Lung microvascular endothelial cell (primary cell): ENCODE measurements around the gene MLC1. TPM values are rescaled to one million over a fixed set of nuclear protein-coding genes. Genes with fewer than 3 reads are reported as not detected.
A peak's percentile ranks its signal among the peaks of the same experiment; 100 is the strongest.

Experiments
- DNase-seq, 2 donors: peaks; one replicate each; pipeline versions ENCODE4 v3.0.0 to v3.0.0-alpha.2; 2010; ENCODE audit warnings: low read depth in 2 of 2
- total RNA-seq: library from RNA; depleted of rRNA; stranded (reverse); fragments of >200 nt; gene quantifications from 2 replicates; pipeline ENCODE4 v1.2.1, GENCODE V29; 2014

Gene MLC1
- total RNA-seq, 1 donor from 2014 or later = not detected

- no peak for DNase-seq
Measured at GRCh38 chr22:50078246-50078645, 7.0 kb downstream of the MLC1 start.

- DNase-seq = no peak
Measured at GRCh38 chr22:50076646-50077535, 8.3 kb downstream of the MLC1 start.

GRCh38 chr22:50074551-50075530, 10.4 kb downstream of the MLC1 start:
- DNase-seq = peak in 1 of 2 donors; percentile 21

- no peak for DNase-seq
Measured at GRCh38 chr22:50074056-50074455, 11.2 kb downstream of the MLC1 start.

GRCh38 chr22:50072714-50073538, 12.3 kb downstream of the MLC1 start:
- DNase-seq = no peak

- no peak for DNase-seq
Measured at GRCh38 chr22:50072167-50072555, 13.1 kb downstream of the MLC1 start.

- no peak for DNase-seq
Measured at GRCh38 chr22:50071432-50072166, 13.6 kb downstream of the MLC1 start.

GRCh38 chr22:50070366-50070765, 14.9 kb downstream of the MLC1 start:
- no peak for DNase-seq

- DNase-seq = no peak
Measured at GRCh38 chr22:50068096-50068495, 17.1 kb downstream of the MLC1 start.

- DNase-seq = no peak
Measured at GRCh38 chr22:50067244-50067643, 18.0 kb downstream of the MLC1 start.

GRCh38 chr22:50064453-50064852, 20.8 kb downstream of the MLC1 start:
- DNase-seq = no peak

- no peak for DNase-seq
Measured at GRCh38 chr22:50063589-50064393, 21.4 kb downstream of the MLC1 start.

- no peak for DNase-seq
Measured at GRCh38 chr22:50062509-50063135, 22.6 kb downstream of the MLC1 start.

GRCh38 chr22:50061824-50062355, 23.3 kb downstream of the MLC1 start:
- no peak for DNase-seq

GRCh38 chr22:50061141-50061823, 23.9 kb downstream of the MLC1 start:
- DNase-seq = no peak

GRCh38 chr22:50060441-50061140, 24.6 kb downstream of the MLC1 start:
- DNase-seq = no peak

GRCh38 chr22:50059881-50060262, 25.4 kb downstream of the MLC1 start:
- no peak for DNase-seq
